Hepatic stellate cell (primary cell): ENCODE results near the gene MPEG1.

Experiments
- DNase-seq: peaks from one replicate; pipeline ENCODE4 v3.0.0; 2011; ENCODE audit warnings: low spot score

Gene MPEG1

GRCh38 chr11:59171508-59172322 is 41.0 kb downstream of the MPEG1 start, which contains the start of gene DTX4:
TSS of gene DTX4 (plus strand) at chr11:59172132. CDS start at chr11:59172596, 464 bp downstream.
- peak; percentile 87 for DNase-seq

- DNase-seq, result no peak
These were observed 48.7 kb downstream of the MPEG1 start for GRCh38 chr11:59164028-59164427.
